ENCODE results near the gene TSPAN8.
A peak's percentile ranks its signal among the peaks of the same experiment; 100 is the strongest.
"Not testable (repeated sequence)": the region's sequence is repeated elsewhere in the genome, so short reads cannot be mapped to it uniquely, and the experiment has no call there.

TSPAN8 gene

DNA sequence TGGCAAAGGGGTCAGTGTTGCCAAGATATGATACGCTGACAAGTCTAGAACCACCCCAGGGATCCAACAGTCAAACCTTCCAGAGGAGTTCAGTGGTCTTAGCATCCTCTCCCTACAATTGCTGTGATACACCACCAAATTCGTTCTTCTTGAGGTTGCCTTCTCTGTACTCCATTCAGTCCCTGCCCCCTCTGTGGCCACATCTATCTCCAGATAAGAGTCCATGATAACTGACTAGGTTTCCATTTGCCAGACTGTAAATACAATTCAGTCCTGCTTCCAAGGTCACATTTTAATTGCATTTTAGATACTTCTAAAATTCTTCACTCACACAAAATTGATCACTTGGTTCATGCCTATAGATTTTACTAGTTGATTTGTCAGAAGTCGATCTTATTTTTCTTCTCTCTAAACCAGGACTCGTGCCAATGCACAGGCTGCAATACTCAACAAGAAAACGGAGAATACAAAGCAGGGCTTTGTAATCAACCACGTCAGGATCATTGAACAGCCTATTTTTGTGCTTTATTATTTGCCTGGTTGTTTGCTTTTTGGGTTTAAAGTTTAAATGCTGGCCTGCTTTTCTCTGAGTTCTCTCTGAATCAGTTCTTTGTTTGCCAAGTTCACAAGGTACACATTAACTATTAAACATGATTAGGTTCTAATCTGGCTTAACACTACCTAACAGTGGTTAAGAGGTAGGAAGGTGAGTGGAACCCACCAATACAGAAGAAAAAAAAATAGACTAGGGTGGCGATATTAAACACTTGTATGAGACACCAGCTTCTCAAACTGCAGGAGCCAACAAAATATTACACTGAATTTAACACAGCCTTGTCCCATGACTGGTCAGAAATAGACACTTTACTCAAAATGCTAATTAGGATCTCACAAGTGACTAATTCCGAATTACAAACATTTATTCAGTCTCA, 5.3 kb upstream of the TSPAN8 start:
- Histone ChIP-seq H3K4me1 (ENCODE audit: control insufficient read depth, insufficient read depth, low read length) (peaks cover 29% of the 10 kb centered on the region), H3K9me3 (ENCODE audit: control insufficient read depth, low read length) (no peaks in the 10 kb centered on the region), H3K9ac (ENCODE audit: low read length) (no peak overlapping the region), H3K36me3 (ENCODE audit: control insufficient read depth, insufficient read depth, low read length, severe bottlenecking) (no peaks in the 10 kb centered on the region), H3K4me3 (ENCODE audit: low read length) (no peak overlapping the region), H3K27me3 (replicated peaks; ENCODE audit: control insufficient read depth, insufficient read depth, low read length) (no peaks in the 10 kb centered on the region)
- DNase-seq (ENCODE audit: low read depth) = no peak

DNA sequence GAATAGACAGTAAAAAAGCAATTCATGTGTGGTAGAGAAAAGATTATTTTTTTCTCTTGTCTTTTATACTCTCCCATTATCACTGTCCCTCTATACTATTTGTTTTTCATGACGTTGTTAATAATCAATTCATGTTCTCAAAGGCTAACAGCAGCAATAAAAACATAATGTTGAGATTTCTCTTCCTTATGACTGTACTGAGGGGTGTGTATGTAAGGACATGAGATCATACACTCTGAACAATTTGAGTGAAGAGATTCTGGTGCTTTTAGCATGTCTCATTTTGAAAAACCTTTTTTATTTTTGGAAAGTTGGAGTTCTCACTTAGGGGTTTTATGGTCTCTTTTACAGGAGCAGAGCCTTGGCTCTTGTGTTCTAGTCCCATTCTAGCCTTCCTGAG, 3.8 kb upstream of the TSPAN8 start:
- no peak overlapping the region for H3K9ac ChIP-seq (ENCODE audit: low read length)
- H3K4me3 ChIP-seq (ENCODE audit: low read length) = no peak overlapping the region
- H3K36me3 ChIP-seq (ENCODE audit: control insufficient read depth, insufficient read depth, low read length, severe bottlenecking) = no peaks in the 10 kb centered on the region
- peaks cover 31% of the 10 kb centered on the region for H3K4me1 ChIP-seq (ENCODE audit: control insufficient read depth, insufficient read depth, low read length)
- H3K9me3 ChIP-seq (ENCODE audit: control insufficient read depth, low read length) = no peaks in the 10 kb centered on the region
- no peak for DNase-seq (ENCODE audit: low read depth)
- no peaks in the 10 kb centered on the region for H3K27me3 ChIP-seq (replicated peaks; ENCODE audit: control insufficient read depth, insufficient read depth, low read length)

DNA sequence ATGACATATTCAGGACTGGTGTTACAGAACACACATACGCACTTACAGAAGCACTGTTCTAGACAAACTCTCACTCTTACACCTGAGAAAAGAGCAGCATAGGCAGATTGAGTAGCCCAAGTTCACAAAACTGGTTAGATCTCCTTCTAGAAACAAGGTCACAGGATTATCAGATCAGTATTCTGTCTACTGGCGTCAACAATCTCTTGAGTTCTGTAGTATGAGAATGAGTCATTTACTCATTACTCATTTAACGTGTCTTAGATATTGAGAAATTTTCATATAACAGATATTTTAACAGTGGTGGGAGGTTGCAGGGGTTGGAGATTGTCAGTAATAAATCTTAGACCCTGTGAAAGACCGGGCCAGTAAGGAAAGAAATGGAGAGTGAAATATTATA, 2.8 kb upstream of the TSPAN8 start:
- no peak overlapping the region for H3K4me3 ChIP-seq (ENCODE audit: low read length)
- H3K9ac ChIP-seq (ENCODE audit: low read length) = no peak overlapping the region
- H3K36me3 ChIP-seq (ENCODE audit: control insufficient read depth, insufficient read depth, low read length, severe bottlenecking) = no peaks in the 10 kb centered on the region
- peaks cover 31% of the 10 kb centered on the region for H3K4me1 ChIP-seq (ENCODE audit: control insufficient read depth, insufficient read depth, low read length)
- DNase-seq (ENCODE audit: low read depth) = no peak
- no peaks in the 10 kb centered on the region for H3K9me3 ChIP-seq (ENCODE audit: control insufficient read depth, low read length)
- no peaks in the 10 kb centered on the region for H3K27me3 ChIP-seq (replicated peaks; ENCODE audit: control insufficient read depth, insufficient read depth, low read length)

DNA sequence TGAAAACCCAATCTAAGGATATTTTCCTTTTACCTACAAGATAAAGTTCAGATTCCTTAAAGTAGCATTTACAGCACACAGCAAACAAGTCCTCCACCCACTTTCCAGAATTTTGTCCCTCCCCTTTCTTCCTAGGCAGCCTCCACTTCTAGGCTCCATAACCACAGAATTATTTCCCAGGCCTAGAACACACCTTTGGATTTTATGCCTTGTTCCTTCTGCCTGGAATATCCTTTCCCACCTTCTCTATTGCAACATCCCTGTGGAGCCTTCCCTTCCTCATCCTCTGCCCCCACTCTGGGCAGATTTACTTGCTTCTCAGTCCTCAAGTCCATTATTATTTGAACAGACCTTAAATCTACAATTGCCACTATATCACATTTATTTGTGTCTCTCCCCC, 2.1 kb upstream of the TSPAN8 start:
- Histone ChIP-seq H3K4me3 (ENCODE audit: low read length) (no peak overlapping the region), H3K4me1 (ENCODE audit: control insufficient read depth, insufficient read depth, low read length) (peaks cover 31% of the 10 kb centered on the region), H3K9ac (ENCODE audit: low read length) (no peak overlapping the region), H3K27me3 (replicated peaks; ENCODE audit: control insufficient read depth, insufficient read depth, low read length) (no peaks in the 10 kb centered on the region), H3K36me3 (ENCODE audit: control insufficient read depth, insufficient read depth, low read length, severe bottlenecking) (no peaks in the 10 kb centered on the region), H3K9me3 (ENCODE audit: control insufficient read depth, low read length) (no peaks in the 10 kb centered on the region)
- DNase-seq (ENCODE audit: low read depth) = no peak

DNA sequence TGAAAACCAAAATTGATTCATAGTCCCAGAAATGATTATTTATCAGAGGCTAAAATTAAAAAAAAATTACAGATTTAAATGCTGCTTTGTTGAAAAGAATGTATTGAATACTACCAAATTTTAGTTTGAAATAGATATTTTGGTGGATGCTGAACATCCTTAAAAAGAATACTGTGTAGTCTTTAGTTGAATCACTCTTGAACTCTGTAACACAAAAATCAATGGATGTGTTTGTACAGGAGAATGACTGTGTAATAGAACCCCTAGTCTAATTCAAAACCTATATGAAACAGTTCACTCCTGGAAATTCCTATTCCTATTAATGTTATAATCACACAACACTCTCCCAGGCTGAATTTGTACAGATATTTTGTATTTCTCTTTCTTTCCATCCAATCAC, 1.5 kb upstream of the TSPAN8 start:
- H3K4me1 ChIP-seq (ENCODE audit: control insufficient read depth, insufficient read depth, low read length) = peaks cover 31% of the 10 kb centered on the region

DNA sequence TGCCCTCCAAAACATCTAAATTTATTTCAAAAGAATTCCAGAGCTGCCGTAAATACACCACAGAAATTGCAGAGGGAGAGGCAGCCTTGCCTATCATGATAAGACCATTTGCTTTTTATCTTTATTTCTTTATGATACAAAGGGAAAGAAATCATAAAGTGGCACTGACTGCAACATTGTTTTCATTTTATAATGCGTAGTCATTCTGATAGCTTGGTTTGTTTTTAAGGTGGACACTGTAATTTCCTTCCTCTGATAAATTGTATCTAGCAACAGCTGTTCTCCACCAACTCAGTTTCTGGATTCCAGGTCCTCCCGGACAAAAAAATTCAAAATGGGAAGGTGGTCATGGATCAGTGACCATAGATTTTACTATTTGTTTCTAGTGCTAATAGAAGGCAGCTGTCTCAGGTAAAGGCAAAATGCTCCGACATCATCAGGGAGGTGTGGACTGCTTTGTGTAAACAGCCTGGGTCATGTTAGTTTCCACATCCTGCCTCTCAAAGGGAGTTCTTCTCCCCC, 623 bp upstream of the TSPAN8 start:
- no peaks in the 10 kb centered on the region for H3K36me3 ChIP-seq (ENCODE audit: control insufficient read depth, insufficient read depth, low read length, severe bottlenecking)
- DNase-seq (ENCODE audit: low read depth) = no peak
- H3K4me3 ChIP-seq (ENCODE audit: low read length) = peak overlapping the region; percentile 60
- H3K9ac ChIP-seq (ENCODE audit: low read length) = no peak overlapping the region
- no peaks in the 10 kb centered on the region for H3K9me3 ChIP-seq (ENCODE audit: control insufficient read depth, low read length)
- H3K4me1 ChIP-seq (ENCODE audit: control insufficient read depth, insufficient read depth, low read length) = peaks cover 31% of the 10 kb centered on the region
- H3K27me3 ChIP-seq (replicated peaks; ENCODE audit: control insufficient read depth, insufficient read depth, low read length) = no peaks in the 10 kb centered on the region

More for the DNA sequence above, 1.5 kb upstream of the TSPAN8 start:
- H3K27me3 ChIP-seq (replicated peaks; ENCODE audit: control insufficient read depth, insufficient read depth, low read length) = no peaks in the 10 kb centered on the region
- DNase-seq (ENCODE audit: low read depth) = no peak
- H3K4me3 ChIP-seq (ENCODE audit: low read length) = no peak overlapping the region
- no peaks in the 10 kb centered on the region for H3K36me3 ChIP-seq (ENCODE audit: control insufficient read depth, insufficient read depth, low read length, severe bottlenecking)
- H3K9me3 ChIP-seq (ENCODE audit: control insufficient read depth, low read length) = no peaks in the 10 kb centered on the region
- H3K9ac ChIP-seq (ENCODE audit: low read length) = no peak overlapping the region

DNA sequence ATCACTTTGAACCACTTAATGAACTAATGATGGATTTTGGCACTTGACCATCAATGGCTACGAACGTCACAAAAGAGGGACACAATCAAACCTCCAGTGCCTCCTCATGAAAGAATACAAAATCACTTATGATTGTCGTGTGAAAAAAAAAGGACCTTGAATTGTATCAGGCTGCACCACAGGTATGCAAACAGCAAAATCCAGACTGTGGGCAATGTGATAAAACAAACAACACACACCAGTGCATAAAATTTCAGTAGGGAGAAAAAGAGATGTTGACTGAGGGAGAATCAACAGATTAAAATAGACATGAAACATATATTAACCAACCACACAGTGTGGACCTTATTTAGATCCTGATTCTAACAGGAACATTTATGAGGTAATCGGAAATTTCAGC, 2.6 kb downstream of the TSPAN8 start:
- H3K9ac ChIP-seq (ENCODE audit: low read length) = no peak overlapping the region
- no peak overlapping the region for H3K4me3 ChIP-seq (ENCODE audit: low read length)
- peaks cover 16% of the 10 kb centered on the region for H3K4me1 ChIP-seq (ENCODE audit: control insufficient read depth, insufficient read depth, low read length)
- H3K9me3 ChIP-seq (ENCODE audit: control insufficient read depth, low read length) = no peaks in the 10 kb centered on the region
- H3K36me3 ChIP-seq (ENCODE audit: control insufficient read depth, insufficient read depth, low read length, severe bottlenecking) = no peaks in the 10 kb centered on the region
- no peaks in the 10 kb centered on the region for H3K27me3 ChIP-seq (replicated peaks; ENCODE audit: control insufficient read depth, insufficient read depth, low read length)
- no peak for DNase-seq (ENCODE audit: low read depth)

DNA sequence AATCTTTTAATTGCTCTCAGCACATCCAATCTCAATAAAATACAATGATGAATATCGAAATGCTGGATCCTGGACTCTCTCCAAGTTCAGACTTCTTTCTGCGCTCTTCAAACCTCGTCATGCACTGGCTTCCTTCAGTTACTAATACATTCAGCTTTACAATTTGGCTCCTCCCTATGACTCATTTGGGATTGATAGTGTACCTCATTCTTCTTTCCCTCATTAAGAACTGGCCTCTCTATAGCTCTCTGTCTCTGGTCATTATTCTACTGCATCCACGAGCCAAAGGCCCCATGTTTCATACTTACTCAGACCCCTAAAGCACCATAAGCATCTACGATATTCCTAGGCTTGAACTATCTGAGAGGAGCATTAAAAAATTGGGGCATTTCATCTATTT, 4.9 kb downstream of the TSPAN8 start:
- no peak overlapping the region for H3K9ac ChIP-seq (ENCODE audit: low read length)

DNA sequence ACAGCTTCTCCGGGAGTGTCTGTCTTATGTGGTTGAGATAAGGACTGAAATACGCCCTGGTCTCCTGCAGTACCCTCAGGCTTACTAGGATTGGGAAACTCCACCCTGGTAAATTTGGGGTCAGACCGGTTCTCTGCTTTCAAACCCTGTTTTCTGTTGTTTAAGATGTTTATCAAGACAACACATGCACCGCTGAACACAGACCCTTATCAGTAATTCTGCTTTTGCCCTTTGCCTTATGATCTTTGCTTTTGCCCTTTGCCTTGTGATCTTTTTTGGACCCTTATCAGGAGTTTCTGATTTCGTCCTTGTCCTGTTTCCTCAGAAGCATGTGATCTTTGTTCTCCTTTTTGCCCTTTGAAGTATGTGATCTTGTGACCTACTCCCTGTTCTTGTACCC, 7.8 kb downstream of the TSPAN8 start:
- DNase-seq (ENCODE audit: low read depth); H3K4me1 ChIP-seq (ENCODE audit: control insufficient read depth, insufficient read depth, low read length); H3K4me3 ChIP-seq (ENCODE audit: low read length); H3K9ac ChIP-seq (ENCODE audit: low read length); H3K9me3 ChIP-seq (ENCODE audit: control insufficient read depth, low read length); H3K36me3 ChIP-seq (ENCODE audit: control insufficient read depth, insufficient read depth, low read length, severe bottlenecking); H3K27me3 ChIP-seq (replicated peaks; ENCODE audit: control insufficient read depth, insufficient read depth, low read length): not testable (repeated sequence)

More for the DNA sequence above, 4.9 kb downstream of the TSPAN8 start:
- Histone ChIP-seq H3K4me1 (ENCODE audit: control insufficient read depth, insufficient read depth, low read length) (no peaks in the 10 kb centered on the region), H3K9me3 (ENCODE audit: control insufficient read depth, low read length) (no peaks in the 10 kb centered on the region), H3K27me3 (replicated peaks; ENCODE audit: control insufficient read depth, insufficient read depth, low read length) (no peaks in the 10 kb centered on the region), H3K4me3 (ENCODE audit: low read length) (no peak overlapping the region), H3K36me3 (ENCODE audit: control insufficient read depth, insufficient read depth, low read length, severe bottlenecking) (no peaks in the 10 kb centered on the region)
- DNase-seq (ENCODE audit: low read depth) = no peak

DNA sequence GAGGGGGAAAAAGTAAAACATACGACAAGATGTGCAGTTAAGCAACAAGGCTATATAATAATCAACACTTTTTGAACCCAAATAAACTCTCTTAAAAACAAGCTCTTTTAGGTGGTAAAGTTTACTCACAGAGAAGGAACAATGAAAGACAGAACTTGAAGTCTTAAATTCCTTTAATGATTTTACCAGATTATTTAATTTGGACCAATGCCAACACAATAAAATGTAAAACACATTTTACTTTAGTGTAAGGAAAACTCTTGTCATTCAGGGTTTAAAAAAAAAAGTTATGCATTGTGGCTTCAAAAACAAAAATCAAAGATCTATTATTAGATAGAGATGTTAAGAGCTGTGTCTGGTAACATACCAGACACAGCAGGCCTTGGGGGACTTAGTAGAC, 13.1 kb downstream of the TSPAN8 start:
- DNase-seq (ENCODE audit: low read depth) = no peak
- Histone ChIP-seq H3K9me3 (ENCODE audit: control insufficient read depth, low read length) (no peaks in the 10 kb centered on the region), H3K4me1 (ENCODE audit: control insufficient read depth, insufficient read depth, low read length) (peaks cover 13% of the 10 kb centered on the region), H3K4me3 (ENCODE audit: low read length) (no peak overlapping the region), H3K27me3 (replicated peaks; ENCODE audit: control insufficient read depth, insufficient read depth, low read length) (no peaks in the 10 kb centered on the region), H3K36me3 (ENCODE audit: control insufficient read depth, insufficient read depth, low read length, severe bottlenecking) (no peaks in the 10 kb centered on the region), H3K9ac (ENCODE audit: low read length) (no peak overlapping the region)

DNA sequence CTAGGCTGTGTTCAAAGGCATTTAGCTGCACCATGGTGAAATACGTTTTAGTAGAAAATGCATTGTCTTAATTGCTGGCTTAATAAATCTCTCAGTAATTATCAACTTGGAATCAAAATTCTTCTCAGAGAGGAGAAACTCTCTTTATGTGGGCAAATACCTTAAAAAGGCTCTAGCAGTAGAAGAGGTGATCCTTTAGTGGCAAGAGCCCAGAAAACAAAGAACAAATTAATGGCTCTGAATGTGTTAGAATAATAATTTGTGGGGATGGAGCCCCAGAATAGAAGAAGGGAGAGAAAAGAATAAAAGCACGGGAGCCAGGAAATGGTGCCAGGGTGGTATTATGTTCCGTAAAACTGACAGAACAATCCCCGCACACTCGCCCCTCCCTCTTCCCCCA, 14.8 kb downstream of the TSPAN8 start:
- H3K4me1 ChIP-seq (ENCODE audit: control insufficient read depth, insufficient read depth, low read length) = peaks cover 13% of the 10 kb centered on the region
- no peak overlapping the region for H3K9ac ChIP-seq (ENCODE audit: low read length)
- no peaks in the 10 kb centered on the region for H3K27me3 ChIP-seq (replicated peaks; ENCODE audit: control insufficient read depth, insufficient read depth, low read length)
- no peaks in the 10 kb centered on the region for H3K9me3 ChIP-seq (ENCODE audit: control insufficient read depth, low read length)
- H3K36me3 ChIP-seq (ENCODE audit: control insufficient read depth, insufficient read depth, low read length, severe bottlenecking) = no peaks in the 10 kb centered on the region
- DNase-seq (ENCODE audit: low read depth) = no peak
- H3K4me3 ChIP-seq (ENCODE audit: low read length) = no peak overlapping the region

All from adipocyte (in vitro differentiated cells).